LHCN-M2 (cell line): Measurements from ENCODE around the gene TRAF3. TPM values are rescaled to one million over a fixed set of nuclear protein-coding genes. Genes with fewer than 3 reads are reported as not detected.
A peak's percentile ranks its signal among the peaks of the same experiment; 100 is the strongest.

ENCODE experiments used
- DNase-seq: peaks from one replicate; pipeline ENCODE4 v3.0.0-alpha.2; 2012; ENCODE audit warnings: low read depth
- total RNA-seq: library from RNA; depleted of rRNA; stranded (reverse); fragments of >200 nt; gene quantifications from 2 replicates; pipeline ENCODE4 v1.2.3, GENCODE V29; 2014

The TRAF3 gene
- total RNA-seq, 1 experiment from 2014 or later = 17.0 TPM

- DNase-seq = peak; percentile 51
Measured at GRCh38 chr14:102775855-102776760, 1.1 kb upstream of the TRAF3 start.

GRCh38 chr14:102777711-102778337 is 575 bp downstream of the TRAF3 start:
- peak; percentile 4 for DNase-seq

- DNase-seq = peak; percentile 30
Measured at GRCh38 chr14:102778338-102779083, 1.3 kb downstream of the TRAF3 start.

GRCh38 chr14:102779084-102779462 is 1.8 kb downstream of the TRAF3 start:
- peak; percentile 13 for DNase-seq

- DNase-seq = no peak
Measured at GRCh38 chr14:102779574-102780315, 2.5 kb downstream of the TRAF3 start.

GRCh38 chr14:102781063-102781462 is 3.8 kb downstream of the TRAF3 start:
- no peak for DNase-seq

- DNase-seq = no peak
Measured at GRCh38 chr14:102782974-102783373, 5.7 kb downstream of the TRAF3 start.

GRCh38 chr14:102784892-102785594 is 7.8 kb downstream of the TRAF3 start:
- no peak for DNase-seq

GRCh38 chr14:102785595-102785963 is 8.3 kb downstream of the TRAF3 start:
- DNase-seq = no peak

GRCh38 chr14:102786768-102787167 is 9.5 kb downstream of the TRAF3 start:
- DNase-seq = no peak

- no peak for DNase-seq
Measured at GRCh38 chr14:102789349-102789748, 12.1 kb downstream of the TRAF3 start.

GRCh38 chr14:102793531-102794328 is 16.5 kb downstream of the TRAF3 start:
- no peak for DNase-seq

GRCh38 chr14:102795060-102795925 is 18.0 kb downstream of the TRAF3 start:
- peak; percentile 74 for DNase-seq

GRCh38 chr14:102796661-102797190 is 19.5 kb downstream of the TRAF3 start:
- DNase-seq = no peak

GRCh38 chr14:102798926-102799325 is 21.7 kb downstream of the TRAF3 start:
- no peak for DNase-seq

GRCh38 chr14:102799684-102800562 is 22.7 kb downstream of the TRAF3 start:
- DNase-seq = peak; percentile 90

- no peak for DNase-seq
Measured at GRCh38 chr14:102802834-102803523, 25.7 kb downstream of the TRAF3 start.
